BLaER1 (cell line): ENCODE results near the gene CUEDC2.
A peak's percentile ranks its signal among the peaks of the same experiment; 100 is the strongest.

Source experiments
- H3K27ac ChIP-seq: shearing (Covaris generic); formaldehyde crosslinking; 2 replicates; pipeline ENCODE4 v1.8.1; 2022
- H3K27me3 ChIP-seq: shearing (Covaris generic); formaldehyde crosslinking; 2 replicates; pipeline ENCODE4 v1.8.1; 2022
- H3K36me3 ChIP-seq: shearing (Covaris generic); formaldehyde crosslinking; 2 replicates; pipeline ENCODE4 v1.8.1; 2022
- H3K4me1 ChIP-seq: shearing (Covaris generic); formaldehyde crosslinking; 2 replicates; pipeline ENCODE4 v1.8.1; 2022
- H3K4me2 ChIP-seq: shearing (Covaris generic); formaldehyde crosslinking; 2 replicates; pipeline ENCODE4 v1.8.1; 2022
- H3K4me3 ChIP-seq: shearing (Covaris generic); formaldehyde crosslinking; 2 replicates; pipeline ENCODE4 v1.8.1; 2022
- H3K9ac ChIP-seq: shearing (Covaris generic); formaldehyde crosslinking; 2 replicates; pipeline ENCODE4 v1.8.1; 2022
- H3K9me3 ChIP-seq: shearing (Covaris generic); formaldehyde crosslinking; 2 replicates; pipeline ENCODE4 v1.8.1; 2022
- H4K20me1 ChIP-seq: shearing (Covaris generic); formaldehyde crosslinking; 2 replicates; pipeline ENCODE4 v1.8.1; 2022
- Cebpa-rat ChIP-seq: shearing (Covaris generic); IDR thresholded peaks from 2 replicates; pipeline ENCODE4 v1.8.1; 2022

The CUEDC2 gene

GRCh38 chr10:102444851-102445250 is 12.5 kb upstream of the CUEDC2 start:
- Histone ChIP-seq H3K9me3 (no peaks in the 10 kb centered on the region), H3K4me1 (peaks cover 18% of the 10 kb centered on the region), H3K27ac (no peak overlapping the region), H3K4me2 (no peak overlapping the region), H3K27me3 (no peaks in the 10 kb centered on the region), H3K4me3 (no peak overlapping the region), H3K36me3 (no peaks in the 10 kb centered on the region), H4K20me1 (no peaks in the 10 kb centered on the region), H3K9ac (no peak overlapping the region)
- TF ChIP-seq Cebpa-rat = no peak

- Histone ChIP-seq H3K9me3 (no peaks in the 10 kb centered on the region), H4K20me1 (no peaks in the 10 kb centered on the region), H3K4me2 (peak overlapping the region; percentile 35), H3K27ac (no peak overlapping the region), H3K27me3 (peaks cover 28% of the 10 kb centered on the region), H3K4me1 (peaks cover 57% of the 10 kb centered on the region), H3K36me3 (no peaks in the 10 kb centered on the region), H3K4me3 (no peak overlapping the region), H3K9ac (no peak overlapping the region)
- no peak for TF ChIP-seq Cebpa-rat
Observed at GRCh38 chr10:102438374-102438773, 6.0 kb upstream of the CUEDC2 start.

- peaks cover 28% of the 10 kb centered on the region for H3K27me3 ChIP-seq
- H3K4me1 ChIP-seq = peaks cover 65% of the 10 kb centered on the region
- no peak overlapping the region for H3K9ac ChIP-seq
- H3K4me2 ChIP-seq = no peak overlapping the region
- TF ChIP-seq Cebpa-rat = no peak
- H3K36me3 ChIP-seq = no peaks in the 10 kb centered on the region
- no peak overlapping the region for H3K4me3 ChIP-seq
- no peaks in the 10 kb centered on the region for H4K20me1 ChIP-seq
- H3K27ac ChIP-seq = no peak overlapping the region
- no peaks in the 10 kb centered on the region for H3K9me3 ChIP-seq
Observed at GRCh38 chr10:102437515-102437914, 5.1 kb upstream of the CUEDC2 start.

GRCh38 chr10:102436312-102436711 is 3.9 kb upstream of the CUEDC2 start:
- peaks cover 71% of the 10 kb centered on the region for H3K4me1 ChIP-seq
- H3K36me3 ChIP-seq = no peaks in the 10 kb centered on the region
- peak overlapping the region; percentile 75; the same call in 1 of the 2 replicates for H3K9ac ChIP-seq
- H3K9me3 ChIP-seq = no peaks in the 10 kb centered on the region
- TF ChIP-seq Cebpa-rat = no peak
- no peaks in the 10 kb centered on the region for H4K20me1 ChIP-seq
- H3K27me3 ChIP-seq = peaks cover 28% of the 10 kb centered on the region
- peak overlapping the region; percentile 59; the same call in 1 of the 2 replicates for H3K4me3 ChIP-seq
- peak overlapping the region; percentile 98 for H3K4me2 ChIP-seq
- 0 out of 2 replicates have a peak overlapping the region, but pooled peaks have one; percentile 59 for H3K27ac ChIP-seq

- Histone ChIP-seq H3K36me3 (no peaks in the 10 kb centered on the region), H4K20me1 (no peaks in the 10 kb centered on the region), H3K27ac (peak overlapping the region; percentile 59), H3K4me2 (peak overlapping the region; percentile 98), H3K4me1 (peaks cover 72% of the 10 kb centered on the region), H3K4me3 (peak overlapping the region; percentile 59), H3K27me3 (peaks cover 28% of the 10 kb centered on the region), H3K9ac (peak overlapping the region; percentile 75), H3K9me3 (no peaks in the 10 kb centered on the region)
- no peak for TF ChIP-seq Cebpa-rat
Observed at GRCh38 chr10:102435529-102436233, 3.3 kb upstream of the CUEDC2 start.

GRCh38 chr10:102435133-102435497 is 2.7 kb upstream of the CUEDC2 start:
- peaks cover 28% of the 10 kb centered on the region for H3K27me3 ChIP-seq
- peak overlapping the region; percentile 41; the same call in 1 of the 2 replicates for H3K4me3 ChIP-seq
- no peak for TF ChIP-seq Cebpa-rat
- no peaks in the 10 kb centered on the region for H3K36me3 ChIP-seq
- H3K9me3 ChIP-seq = no peaks in the 10 kb centered on the region
- peak overlapping the region; percentile 58; the same call in 1 of the 2 replicates for H3K9ac ChIP-seq
- no peaks in the 10 kb centered on the region for H4K20me1 ChIP-seq
- peak overlapping the region; percentile 49; the same call in 1 of the 2 replicates for H3K27ac ChIP-seq
- H3K4me2 ChIP-seq = peak overlapping the region; percentile 98
- peaks cover 66% of the 10 kb centered on the region for H3K4me1 ChIP-seq

- peak overlapping the region; percentile 49; the same call in 1 of the 2 replicates for H3K27ac ChIP-seq
Observed at GRCh38 chr10:102434394-102435132, 2.2 kb upstream of the CUEDC2 start.

GRCh38 chr10:102433619-102434046 is 1.3 kb upstream of the CUEDC2 start:
- no peaks in the 10 kb centered on the region for H3K9me3 ChIP-seq
- H3K27me3 ChIP-seq = peaks cover 28% of the 10 kb centered on the region
- H3K4me1 ChIP-seq = peaks cover 60% of the 10 kb centered on the region
- 0 out of 2 replicates have a peak overlapping the region, but pooled peaks have one; percentile 22 for H3K27ac ChIP-seq
- peak overlapping the region; percentile 98 for H3K4me2 ChIP-seq
- peaks cover 8% of the 10 kb centered on the region for H3K36me3 ChIP-seq
- H3K9ac ChIP-seq = no peak overlapping the region
- no peak for TF ChIP-seq Cebpa-rat
- H4K20me1 ChIP-seq = no peaks in the 10 kb centered on the region
- H3K4me3 ChIP-seq = no peak overlapping the region

More at GRCh38 chr10:102434394-102435132, 2.2 kb upstream of the CUEDC2 start:
- Histone ChIP-seq H3K9ac (no peak overlapping the region), H3K27me3 (peaks cover 28% of the 10 kb centered on the region), H3K9me3 (no peaks in the 10 kb centered on the region), H4K20me1 (no peaks in the 10 kb centered on the region), H3K36me3 (peaks cover 2% of the 10 kb centered on the region), H3K4me2 (peak overlapping the region; percentile 98), H3K4me3 (0 out of 2 replicates have a peak overlapping the region, but pooled peaks have one; percentile 41), H3K4me1 (peaks cover 61% of the 10 kb centered on the region)
- no peak for TF ChIP-seq Cebpa-rat

- peak overlapping the region; percentile 96 for H3K4me3 ChIP-seq
- peak overlapping the region; percentile 94 for H3K27ac ChIP-seq
- peak overlapping the region; percentile 98 for H3K4me2 ChIP-seq
- peak overlapping the region; percentile 96 for H3K9ac ChIP-seq
- peaks cover 28% of the 10 kb centered on the region for H3K27me3 ChIP-seq
- peaks cover 48% of the 10 kb centered on the region for H3K4me1 ChIP-seq
- no peak for TF ChIP-seq Cebpa-rat
- H4K20me1 ChIP-seq = peaks cover 8% of the 10 kb centered on the region; the same call in 1 of the 2 replicates
- H3K9me3 ChIP-seq = no peaks in the 10 kb centered on the region
- peaks cover 25% of the 10 kb centered on the region for H3K36me3 ChIP-seq
Observed at GRCh38 chr10:102431452-102432124, 786 bp downstream of the CUEDC2 start.
